ENCODE measurements around the gene MLLT1. TPM values are rescaled to one million over a fixed set of nuclear protein-coding genes. Genes with fewer than 3 reads are reported as not detected.

The MLLT1 gene
- total RNA-seq, 4 donors from 2014 or later = 7.0 to 19.0 (median 10.4) TPM

DNA sequence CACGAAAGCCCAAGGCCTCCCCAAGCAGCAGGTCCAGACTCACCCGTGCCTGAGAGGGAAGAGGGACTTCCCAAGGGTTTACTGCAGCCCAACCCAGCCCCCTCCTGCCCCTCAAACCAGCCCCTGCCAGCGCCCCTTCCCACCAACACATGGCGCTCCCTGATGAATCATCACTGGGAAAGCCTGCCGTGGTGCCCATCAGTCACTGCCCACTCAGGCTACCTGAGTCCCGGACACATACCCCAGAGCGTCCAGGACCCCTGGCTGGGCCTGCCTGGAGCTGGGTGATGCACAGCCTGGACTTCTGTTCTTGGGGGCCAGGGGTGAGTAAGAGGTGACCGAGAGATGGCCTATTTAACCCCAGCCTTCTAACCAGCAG, 60.6 kb downstream of the MLLT1 start:
- TF ChIP-seq, protein P1, sequence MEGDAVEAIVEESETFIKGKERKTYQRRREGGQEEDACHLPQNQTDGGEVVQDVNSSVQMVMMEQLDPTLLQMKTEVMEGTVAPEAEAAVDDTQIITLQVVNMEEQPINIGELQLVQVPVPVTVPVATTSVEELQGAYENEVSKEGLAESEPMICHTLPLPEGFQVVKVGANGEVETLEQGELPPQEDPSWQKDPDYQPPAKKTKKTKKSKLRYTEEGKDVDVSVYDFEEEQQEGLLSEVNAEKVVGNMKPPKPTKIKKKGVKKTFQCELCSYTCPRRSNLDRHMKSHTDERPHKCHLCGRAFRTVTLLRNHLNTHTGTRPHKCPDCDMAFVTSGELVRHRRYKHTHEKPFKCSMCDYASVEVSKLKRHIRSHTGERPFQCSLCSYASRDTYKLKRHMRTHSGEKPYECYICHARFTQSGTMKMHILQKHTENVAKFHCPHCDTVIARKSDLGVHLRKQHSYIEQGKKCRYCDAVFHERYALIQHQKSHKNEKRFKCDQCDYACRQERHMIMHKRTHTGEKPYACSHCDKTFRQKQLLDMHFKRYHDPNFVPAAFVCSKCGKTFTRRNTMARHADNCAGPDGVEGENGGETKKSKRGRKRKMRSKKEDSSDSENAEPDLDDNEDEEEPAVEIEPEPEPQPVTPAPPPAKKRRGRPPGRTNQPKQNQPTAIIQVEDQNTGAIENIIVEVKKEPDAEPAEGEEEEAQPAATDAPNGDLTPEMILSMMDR (IDR thresholded peaks at IDR 0.05; ENCODE audit: low read depth) = no peak

DNA sequence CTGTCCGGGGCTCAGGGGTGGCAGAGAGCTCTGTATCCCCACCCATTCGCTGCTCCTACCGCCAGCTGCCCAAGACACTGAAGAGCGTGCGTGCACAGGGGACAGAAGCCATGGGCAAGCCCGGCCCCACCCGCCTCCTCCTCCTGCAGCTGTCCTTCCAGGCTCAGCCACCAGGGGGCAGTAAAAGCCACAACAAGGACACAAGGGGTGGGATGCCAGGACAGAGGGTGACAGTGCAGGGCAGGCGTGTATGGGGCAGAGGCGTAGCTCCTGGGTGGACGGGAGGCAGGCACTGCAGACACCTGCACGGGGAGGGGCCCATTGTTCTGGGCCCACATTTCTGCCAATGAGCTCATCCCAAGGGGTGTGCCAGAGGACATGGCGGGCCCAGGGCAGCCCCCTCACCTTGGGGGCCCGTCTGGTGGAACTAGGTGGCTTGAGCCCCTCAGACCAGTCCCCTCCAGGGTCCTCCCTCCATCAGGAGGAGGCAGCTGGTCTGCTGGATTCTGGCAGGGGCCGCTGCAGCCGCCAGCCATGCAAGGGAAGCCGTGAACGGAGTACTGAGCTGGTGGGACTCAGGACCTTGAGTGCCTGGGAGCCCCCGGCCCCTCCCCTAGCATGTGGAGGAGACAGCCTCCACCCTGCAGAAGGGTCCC, 61.2 kb downstream of the MLLT1 start:
- TF ChIP-seq, protein P1 (IDR thresholded peaks at IDR 0.05; ENCODE audit: low read depth) = no peak

DNA sequence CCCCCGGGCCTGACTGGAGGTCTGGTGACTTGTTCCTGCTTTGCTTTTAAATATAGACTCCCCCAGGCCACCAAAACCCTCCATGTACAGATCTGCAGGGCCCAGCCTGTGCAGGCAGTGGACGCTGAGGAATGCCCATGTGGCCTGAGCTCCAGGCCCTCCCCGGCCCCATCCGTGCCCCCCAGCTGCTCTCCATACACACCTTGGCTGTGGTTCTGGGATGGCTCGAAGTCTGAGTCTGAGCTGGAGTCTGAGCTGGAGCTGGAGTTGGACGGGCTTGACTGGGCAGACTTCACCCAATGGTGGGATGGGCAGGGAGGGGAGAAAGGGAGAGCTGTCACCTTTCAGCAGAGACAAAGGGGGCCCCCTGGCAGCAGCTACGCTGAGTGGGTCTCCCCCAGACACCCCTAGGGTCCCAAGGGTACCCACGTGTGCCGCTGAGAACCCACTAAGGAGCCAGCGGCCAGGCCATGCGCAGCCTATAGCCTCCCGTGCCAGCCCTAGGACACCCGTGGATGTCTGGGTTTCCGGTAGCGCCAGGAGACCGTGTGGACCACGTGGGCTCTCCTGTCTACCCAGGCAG, 61.9 kb downstream of the MLLT1 start:
- TF ChIP-seq, protein P1 (IDR thresholded peaks at IDR 0.05; ENCODE audit: low read depth) = no peak

DNA sequence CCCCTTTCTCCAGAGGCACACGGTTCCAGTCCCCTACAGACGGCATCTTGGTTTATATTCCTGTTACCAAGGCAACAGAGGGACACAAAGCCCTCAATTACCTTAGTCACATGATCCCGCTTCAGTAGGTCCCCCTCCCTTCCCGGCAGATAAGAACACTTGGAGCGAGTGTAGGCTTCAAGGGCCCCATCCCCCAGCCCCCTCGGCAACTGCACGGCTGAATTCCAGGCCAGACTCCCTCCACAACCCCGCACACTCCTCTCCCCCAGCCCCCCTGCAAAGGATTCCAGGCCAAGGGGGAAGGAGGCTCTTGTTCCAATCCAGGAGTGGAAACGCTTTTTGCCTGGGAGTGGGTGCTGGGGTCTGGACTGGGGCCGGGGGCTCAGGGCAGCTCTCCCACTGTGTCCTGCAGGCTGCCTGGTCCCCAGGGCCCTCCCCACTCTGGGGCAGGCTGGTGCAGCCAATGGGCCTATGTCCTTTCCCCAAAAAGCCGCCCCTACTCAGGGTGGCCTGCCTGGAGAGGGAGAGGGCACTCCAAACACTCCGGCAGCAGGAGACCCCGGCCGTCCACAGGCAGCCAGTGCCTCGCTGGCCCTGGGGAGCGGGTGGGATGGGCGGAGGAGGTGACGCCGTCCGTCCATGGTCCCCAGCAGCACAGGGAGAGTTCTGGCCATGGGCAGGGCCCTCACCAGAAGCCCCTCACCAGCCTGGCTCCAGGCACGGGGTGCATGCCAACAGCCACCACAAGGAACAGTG, 62.6 kb downstream of the MLLT1 start:
- TF ChIP-seq, protein P1 (IDR thresholded peaks at IDR 0.05; ENCODE audit: low read depth) = no peak

DNA sequence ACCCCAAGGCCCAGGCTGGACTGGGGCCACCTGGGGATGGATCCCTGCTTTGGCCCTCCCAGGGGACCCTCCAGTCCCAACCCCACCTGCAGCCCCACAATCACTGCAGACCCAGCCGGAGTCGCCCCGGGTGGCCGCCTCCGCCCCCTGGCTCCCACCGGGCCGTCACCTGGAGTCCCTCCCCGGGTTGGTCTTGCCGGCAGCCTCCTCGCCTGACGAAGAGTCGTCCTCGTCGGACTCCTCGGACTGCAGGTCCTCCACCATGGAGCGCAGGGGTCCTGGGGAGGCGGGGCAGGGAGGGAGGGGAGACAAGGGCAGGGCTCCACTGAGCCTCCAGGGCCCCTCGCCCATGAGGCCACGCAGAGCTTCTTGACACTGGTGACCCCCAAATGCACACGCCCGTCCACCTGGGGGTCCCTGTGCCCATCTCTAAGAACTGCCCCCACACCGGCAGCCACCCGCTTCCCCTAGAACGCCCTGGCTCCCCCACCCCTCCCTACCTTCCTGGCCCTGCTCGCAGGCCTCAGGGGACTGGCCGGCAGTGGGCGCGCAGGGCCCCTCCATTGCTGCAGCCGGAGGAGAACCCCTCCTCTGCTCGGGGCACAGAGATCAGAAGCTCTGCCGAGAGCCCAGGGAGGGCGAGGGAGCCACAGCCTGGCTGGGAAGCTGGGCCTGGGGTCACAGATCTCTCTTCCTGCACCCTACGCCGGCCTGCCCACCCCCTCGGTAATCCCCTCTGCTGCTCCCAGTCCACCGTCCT, 63.4 kb downstream of the MLLT1 start:
- TF ChIP-seq, protein P1 (IDR thresholded peaks at IDR 0.05; ENCODE audit: low read depth) = no peak

DNA sequence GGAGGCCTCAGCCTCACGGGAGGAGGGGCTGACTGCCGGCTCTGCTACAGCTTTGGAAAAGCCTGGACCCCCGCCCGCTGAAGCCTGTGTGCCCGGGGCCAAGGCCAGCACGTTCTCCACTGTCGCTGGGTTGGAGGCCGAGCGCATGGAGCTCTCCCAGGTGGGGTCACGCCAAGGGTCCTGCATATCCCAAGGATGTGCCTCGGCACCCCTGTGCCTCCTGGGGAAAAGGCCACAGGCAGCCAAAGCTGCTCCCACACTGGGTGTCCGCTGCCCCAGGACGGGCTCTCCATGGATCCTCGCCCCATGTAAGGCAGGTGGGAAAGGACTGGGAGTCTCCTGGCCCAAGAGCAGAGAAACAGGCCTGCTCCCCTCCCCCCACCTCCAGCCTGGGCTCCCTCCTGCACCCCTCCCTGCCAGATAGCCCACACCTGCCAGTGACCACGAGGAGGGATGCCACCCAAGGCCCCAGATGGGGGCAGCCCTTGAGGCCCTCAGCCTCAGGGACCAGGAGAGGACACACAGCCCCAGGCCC, 64.0 kb downstream of the MLLT1 start:
- TF ChIP-seq, protein P1 (IDR thresholded peaks at IDR 0.05; ENCODE audit: low read depth) = no peak

Measured in subcutaneous adipose tissue (tissue), 4 donors.